Esophagus squamous epithelium (tissue), 4 donors: ENCODE measurements around the gene DLG2.

ENCODE experiments used
- POLR2A ChIP-seq, 4 donors: fragments of 450-650 bp; IDR thresholded peaks; one replicate each; pipeline ENCODE4 v1.6.1; 2017; ENCODE audit warnings: antibody characterized with exemption in 4 of 4, mild to moderate bottlenecking in 4 of 4, moderate library complexity in 3 of 4
- TF ChIP-seq, protein P1 (sequence below), 6 experiments: fragments of 450-650 bp in 4 of 6; fragments of 200-600 bp in 2 of 6; sonication (generic) in 2 of 6; IDR thresholded peaks; one replicate each; pipeline ENCODE4 v1.5.1; 2016 to 2019; ENCODE audit warnings: antibody characterized with exemption in 6 of 6, mild to moderate bottlenecking in 4 of 6, moderate library complexity in 4 of 6

DNA sequence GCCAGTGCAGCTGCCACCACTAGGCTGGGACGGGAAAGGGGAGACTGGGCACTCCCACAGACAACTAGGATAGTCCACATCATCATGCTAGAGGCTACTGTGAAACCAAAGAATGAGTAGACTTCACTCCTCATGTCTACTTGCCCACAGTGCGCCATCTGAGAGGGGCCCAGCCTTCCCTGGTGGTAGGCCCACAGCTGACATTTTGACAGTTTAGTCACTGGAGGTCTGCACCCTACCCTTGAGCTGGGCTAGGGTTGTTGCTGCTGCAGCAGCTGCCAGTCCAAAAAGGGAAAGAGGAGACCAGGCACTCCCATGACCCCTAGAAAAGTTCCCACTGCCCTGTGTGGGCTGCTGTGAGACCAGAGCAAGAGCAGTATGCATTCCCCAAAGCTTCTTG lies 141.2 kb downstream of the DLG2 start:
- TF ChIP-seq, protein P1, sequence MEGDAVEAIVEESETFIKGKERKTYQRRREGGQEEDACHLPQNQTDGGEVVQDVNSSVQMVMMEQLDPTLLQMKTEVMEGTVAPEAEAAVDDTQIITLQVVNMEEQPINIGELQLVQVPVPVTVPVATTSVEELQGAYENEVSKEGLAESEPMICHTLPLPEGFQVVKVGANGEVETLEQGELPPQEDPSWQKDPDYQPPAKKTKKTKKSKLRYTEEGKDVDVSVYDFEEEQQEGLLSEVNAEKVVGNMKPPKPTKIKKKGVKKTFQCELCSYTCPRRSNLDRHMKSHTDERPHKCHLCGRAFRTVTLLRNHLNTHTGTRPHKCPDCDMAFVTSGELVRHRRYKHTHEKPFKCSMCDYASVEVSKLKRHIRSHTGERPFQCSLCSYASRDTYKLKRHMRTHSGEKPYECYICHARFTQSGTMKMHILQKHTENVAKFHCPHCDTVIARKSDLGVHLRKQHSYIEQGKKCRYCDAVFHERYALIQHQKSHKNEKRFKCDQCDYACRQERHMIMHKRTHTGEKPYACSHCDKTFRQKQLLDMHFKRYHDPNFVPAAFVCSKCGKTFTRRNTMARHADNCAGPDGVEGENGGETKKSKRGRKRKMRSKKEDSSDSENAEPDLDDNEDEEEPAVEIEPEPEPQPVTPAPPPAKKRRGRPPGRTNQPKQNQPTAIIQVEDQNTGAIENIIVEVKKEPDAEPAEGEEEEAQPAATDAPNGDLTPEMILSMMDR (IDR thresholded peaks at IDR 0.05): no peak
- TF ChIP-seq POLR2A (IDR thresholded peaks at IDR 0.05): no peak
